ENCODE data around the gene PROCA1. TPM values are rescaled to one million over a fixed set of nuclear protein-coding genes. Genes with fewer than 3 reads are reported as not detected.

PROCA1 gene
- total RNA-seq, 2 experiments from 2014 or later = 4.5 to 4.6 TPM

- CTCF ChIA-PET (ENCODE audit: unreplicated experiment) = no interaction called here
- DNase-seq (ENCODE audit: low spot score) = no peak
Measured at GRCh38 chr17:28716740-28717577, 5.3 kb upstream of the PROCA1 start.

GRCh38 chr17:28715217-28715616 is 3.5 kb upstream of the PROCA1 start:
- Histone ChIP-seq H2AFZ (ENCODE audit: low read length) (no peak overlapping the region), H4K20me1 (ENCODE audit: insufficient read depth, low read length) (no peaks in the 10 kb centered on the region), H3K4me3 (ENCODE audit: low read depth, low read length, poor library complexity, severe bottlenecking) (no peak overlapping the region), H3K79me2 (ENCODE audit: insufficient read depth, low read depth, low read length) (peaks cover 4% of the 10 kb centered on the region), H3K9me3 (ENCODE audit: low read length) (no peaks in the 10 kb centered on the region), H3K9me2 (ENCODE audit: insufficient read depth, low read length) (no peaks in the 10 kb centered on the region), H3K36me3 (ENCODE audit: insufficient read depth, low read length) (peaks cover 4% of the 10 kb centered on the region), H3K27ac (ENCODE audit: low read depth, low read length, poor library complexity, severe bottlenecking) (no peak overlapping the region), H3K4me2 (ENCODE audit: low read length) (no peak overlapping the region), H3K4me1 (ENCODE audit: insufficient read depth, low read length, poor library complexity, severe bottlenecking) (peaks cover 30% of the 10 kb centered on the region)
- intact Hi-C loops (cut with micrococcal nuclease; ENCODE audit: unreplicated experiment) = no loop called here
- no TSS peak for BruUV-seq (replicated peaks)
- ChIA-PET POLR2A (interaction anchor here (1.0 kb wide), 1 partner anchor 143 kb away, joined by 3 read pairs; no protein-coding TSS in a partner anchor), CTCF (ENCODE audit: unreplicated experiment) (interaction anchor here (0.6 kb wide), 1 partner anchor 54 kb away, joined by 3 read pairs; the partner anchor contains the start of gene SDF2)
- no peak for TF ChIP-seq CTCF (conservative IDR thresholded peaks at IDR 0.05; ENCODE audit: low read length)
- no peak for TF ChIP-seq EZH2phosphoT487 (IDR thresholded peaks at IDR 0.05; ENCODE audit: borderline replicate concordance, low read depth, low read length)
- no peak for DNase-seq (ENCODE audit: low spot score)

More at GRCh38 chr17:28716740-28717577, 5.3 kb upstream of the PROCA1 start:
- no peak overlapping the region for H2AFZ ChIP-seq (ENCODE audit: low read length)
- intact Hi-C loops (cut with micrococcal nuclease; ENCODE audit: unreplicated experiment) = no loop called here
- POLR2A ChIA-PET = no interaction called here
- peaks cover 22% of the 10 kb centered on the region for H3K79me2 ChIP-seq (ENCODE audit: insufficient read depth, low read depth, low read length)
- H3K27ac ChIP-seq (ENCODE audit: low read depth, low read length, poor library complexity, severe bottlenecking) = no peak overlapping the region
- H3K4me3 ChIP-seq (ENCODE audit: low read depth, low read length, poor library complexity, severe bottlenecking) = no peak overlapping the region
- no peaks in the 10 kb centered on the region for H3K9me2 ChIP-seq (ENCODE audit: insufficient read depth, low read length)
- H3K4me1 ChIP-seq (ENCODE audit: insufficient read depth, low read length, poor library complexity, severe bottlenecking) = peaks cover 22% of the 10 kb centered on the region
- peaks cover 5% of the 10 kb centered on the region; the same call in 1 of the 2 replicates for H4K20me1 ChIP-seq (ENCODE audit: insufficient read depth, low read length)
- peaks cover 21% of the 10 kb centered on the region for H3K36me3 ChIP-seq (ENCODE audit: insufficient read depth, low read length)
- TF ChIP-seq CTCF (conservative IDR thresholded peaks at IDR 0.05; ENCODE audit: low read length) (no peak), EZH2phosphoT487 (IDR thresholded peaks at IDR 0.05; ENCODE audit: borderline replicate concordance, low read depth, low read length) (no peak)
- no TSS peak for BruUV-seq (replicated peaks)
- H3K4me2 ChIP-seq (ENCODE audit: low read length) = no peak overlapping the region
- no peaks in the 10 kb centered on the region for H3K9me3 ChIP-seq (ENCODE audit: low read length)

- no peak overlapping the region for H2AFZ ChIP-seq (ENCODE audit: low read length)
- H3K36me3 ChIP-seq (ENCODE audit: insufficient read depth, low read length) = no peaks in the 10 kb centered on the region
- no peaks in the 10 kb centered on the region for H4K20me1 ChIP-seq (ENCODE audit: insufficient read depth, low read length)
- no peak for DNase-seq (ENCODE audit: low spot score)
- ChIA-PET POLR2A (interaction anchor here (0.6 kb wide), 1 partner anchor 47 kb away, joined by 3 read pairs; no protein-coding TSS in a partner anchor), CTCF (ENCODE audit: unreplicated experiment) (no interaction called here)
- no TSS peak for BruUV-seq (replicated peaks)
- TF ChIP-seq CTCF (conservative IDR thresholded peaks at IDR 0.05; ENCODE audit: low read length) (no peak; the same call in 1 of the 2 replicates), EZH2phosphoT487 (IDR thresholded peaks at IDR 0.05; ENCODE audit: borderline replicate concordance, low read depth, low read length) (no peak)
- peaks cover 38% of the 10 kb centered on the region for H3K4me1 ChIP-seq (ENCODE audit: insufficient read depth, low read length, poor library complexity, severe bottlenecking)
- intact Hi-C loops (cut with micrococcal nuclease; ENCODE audit: unreplicated experiment) = no loop called here
- H3K9me3 ChIP-seq (ENCODE audit: low read length) = no peaks in the 10 kb centered on the region
- H3K9me2 ChIP-seq (ENCODE audit: insufficient read depth, low read length) = no peaks in the 10 kb centered on the region
- no peak overlapping the region for H3K4me2 ChIP-seq (ENCODE audit: low read length)
- no peaks in the 10 kb centered on the region for H3K79me2 ChIP-seq (ENCODE audit: insufficient read depth, low read depth, low read length)
- H3K4me3 ChIP-seq (ENCODE audit: low read depth, low read length, poor library complexity, severe bottlenecking) = no peak overlapping the region
- H3K27ac ChIP-seq (ENCODE audit: low read depth, low read length, poor library complexity, severe bottlenecking) = no peak overlapping the region
Measured at GRCh38 chr17:28714281-28714680, 2.6 kb upstream of the PROCA1 start.

Data from OCI-LY7 (cell line).